ENCODE results near the gene PSG7.
"Not testable (repeated sequence)": the region's sequence is repeated elsewhere in the genome, so short reads cannot be mapped to it uniquely, and the experiment has no call there.

- TF ChIP-seq CTCF, POLR2A (IDR thresholded peaks at IDR 0.05): not testable (repeated sequence)
Measured at GRCh38 chr19:42982111-42982510, 45.1 kb upstream of the PSG7 start.

Measured in suprapubic skin (tissue), 3 donors.